ENCODE data around the gene MIDN. TPM values are rescaled to one million over a fixed set of nuclear protein-coding genes. Genes with fewer than 3 reads are reported as not detected.

Gene MIDN
- total RNA-seq, 1 donor from 2014 or later, result 103 TPM

- DNase-seq (ENCODE audit: extremely low spot score, unreplicated experiment), result no peak
- H3K27me3 Mint-ChIP-seq (ENCODE audit: unreplicated experiment), result no peaks in the 10 kb centered on the region
- TF ChIP-seq CTCF (IDR thresholded peaks at IDR 0.05), result no peak
- peaks cover 4% of the 10 kb centered on the region for H3K4me1 Mint-ChIP-seq (ENCODE audit: unreplicated experiment)
- H3K36me3 Mint-ChIP-seq (ENCODE audit: unreplicated experiment), result peaks cover 2% of the 10 kb centered on the region
- no peak overlapping the region for H3K4me3 Mint-ChIP-seq (ENCODE audit: unreplicated experiment)
- H3K27ac Mint-ChIP-seq (ENCODE audit: unreplicated experiment), result no peak overlapping the region
- H3K9me3 Mint-ChIP-seq (ENCODE audit: unreplicated experiment), result no peaks in the 10 kb centered on the region
These were observed 16.4 kb upstream of the MIDN start for GRCh38 chr19:1231729-1232637.

DNA sequence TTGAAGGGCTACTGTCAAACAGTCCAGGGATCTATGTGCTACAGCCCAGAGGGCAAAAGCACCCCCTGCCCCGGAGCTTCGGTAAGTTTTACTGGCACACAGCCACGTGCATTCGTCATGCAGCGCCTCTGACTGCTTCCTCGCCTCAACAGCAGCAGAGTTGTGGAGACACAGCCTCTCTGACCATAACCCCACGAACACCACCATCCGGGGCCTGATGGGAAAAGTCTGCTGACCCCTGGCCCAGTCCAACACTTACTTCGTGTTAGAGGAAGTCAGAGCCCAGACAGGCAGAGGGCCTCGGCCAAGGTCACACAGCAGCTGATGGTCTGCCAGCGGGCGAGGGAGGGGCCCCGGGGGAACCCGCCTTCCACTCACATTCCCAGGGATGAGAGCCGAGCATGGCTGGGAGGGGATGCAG, 15.7 kb upstream of the MIDN start:
- no peak for DNase-seq (ENCODE audit: extremely low spot score, unreplicated experiment)
- no peaks in the 10 kb centered on the region for H3K27me3 Mint-ChIP-seq (ENCODE audit: unreplicated experiment)
- peaks cover 4% of the 10 kb centered on the region for H3K4me1 Mint-ChIP-seq (ENCODE audit: unreplicated experiment)
- no peak for TF ChIP-seq CTCF (IDR thresholded peaks at IDR 0.05)
- peaks cover 2% of the 10 kb centered on the region for H3K36me3 Mint-ChIP-seq (ENCODE audit: unreplicated experiment)
- H3K4me3 Mint-ChIP-seq (ENCODE audit: unreplicated experiment), result no peak overlapping the region
- H3K9me3 Mint-ChIP-seq (ENCODE audit: unreplicated experiment), result no peaks in the 10 kb centered on the region
- no peak overlapping the region for H3K27ac Mint-ChIP-seq (ENCODE audit: unreplicated experiment)

DNA sequence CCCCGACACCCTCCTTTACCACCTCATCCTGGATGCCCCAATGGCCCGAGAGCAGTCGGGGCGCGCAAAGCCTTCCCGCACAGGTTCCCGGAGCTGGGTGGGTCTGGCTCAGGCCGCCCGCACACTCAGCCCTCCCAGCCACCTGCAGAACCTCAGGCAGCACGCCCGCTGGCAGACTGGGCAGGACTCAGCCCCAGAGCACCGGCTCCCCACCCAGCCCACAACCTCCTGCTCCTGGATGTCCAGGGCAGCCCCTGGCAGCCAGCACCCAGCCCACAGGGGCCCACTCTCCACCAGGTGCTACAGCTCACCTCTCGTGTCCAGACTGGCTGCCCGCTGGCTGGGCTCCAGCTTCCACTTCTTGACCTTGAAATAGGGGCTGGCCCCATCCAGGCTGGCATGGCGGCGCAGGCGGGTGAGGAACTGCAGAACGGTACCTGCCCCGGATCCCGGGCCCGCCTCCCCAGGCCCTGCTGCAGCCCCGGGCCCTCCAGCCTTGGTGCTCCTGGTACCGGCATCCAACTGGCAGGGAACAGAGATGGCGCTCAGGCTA, 15.2 kb upstream of the MIDN start:
- Mint-ChIP-seq H3K4me3 (ENCODE audit: unreplicated experiment) (no peak overlapping the region), H3K9me3 (ENCODE audit: unreplicated experiment) (no peaks in the 10 kb centered on the region), H3K4me1 (ENCODE audit: unreplicated experiment) (peaks cover 4% of the 10 kb centered on the region), H3K27ac (ENCODE audit: unreplicated experiment) (no peak overlapping the region), H3K36me3 (ENCODE audit: unreplicated experiment) (peaks cover under 1% of the 10 kb centered on the region), H3K27me3 (ENCODE audit: unreplicated experiment) (no peaks in the 10 kb centered on the region)
- no peak for DNase-seq (ENCODE audit: extremely low spot score, unreplicated experiment)
- TF ChIP-seq CTCF (IDR thresholded peaks at IDR 0.05), result no peak

DNA sequence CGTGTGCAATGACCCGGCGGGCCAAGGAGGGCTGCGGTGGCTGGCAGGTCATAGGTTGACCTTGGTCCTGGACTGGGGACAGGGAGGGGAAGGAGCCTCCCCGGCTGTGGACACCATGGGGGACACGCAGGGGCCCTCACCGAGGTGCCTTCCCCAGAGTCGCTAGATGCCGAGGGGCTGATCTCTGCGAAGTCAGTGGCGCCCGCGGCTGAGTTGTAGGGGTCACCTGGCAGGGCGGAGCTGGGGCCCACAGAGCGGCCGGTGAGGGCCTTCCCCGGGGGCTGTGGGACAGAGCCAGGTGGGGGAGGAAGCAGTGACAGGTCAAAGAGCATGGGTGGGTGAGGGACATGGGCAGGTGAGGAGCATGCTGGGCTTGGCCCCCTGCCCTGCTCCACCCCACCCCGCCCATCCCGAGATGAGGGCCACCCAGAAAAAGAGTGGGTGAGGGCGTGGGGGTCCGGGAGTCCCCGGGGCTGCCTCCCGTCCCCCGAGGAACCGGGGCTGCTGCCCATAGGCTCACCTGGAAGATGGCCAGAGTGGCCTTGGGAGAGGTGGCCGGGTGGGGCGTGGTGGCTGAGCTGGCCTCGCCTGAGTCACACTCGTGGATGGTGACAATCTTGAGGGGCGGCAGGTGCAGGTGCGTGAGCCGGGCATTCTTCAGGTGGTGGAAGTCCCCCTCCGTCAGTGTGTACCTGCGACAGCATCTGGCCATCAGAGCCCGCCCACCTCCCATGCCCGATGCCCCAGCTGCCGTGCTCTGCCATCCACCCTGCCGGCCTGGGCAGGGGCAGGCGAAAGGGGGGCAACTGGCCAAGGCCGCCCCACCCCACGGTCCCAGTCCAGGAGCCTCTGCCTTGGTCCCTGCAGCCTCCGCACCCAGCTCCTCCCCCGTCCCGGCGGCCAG, 14.1 kb upstream of the MIDN start:
- peaks cover 11% of the 10 kb centered on the region for H3K4me1 Mint-ChIP-seq (ENCODE audit: unreplicated experiment)
- H3K4me3 Mint-ChIP-seq (ENCODE audit: unreplicated experiment), result no peak overlapping the region
- H3K27ac Mint-ChIP-seq (ENCODE audit: unreplicated experiment), result no peak overlapping the region
- TF ChIP-seq CTCF (IDR thresholded peaks at IDR 0.05), result no peak
- no peaks in the 10 kb centered on the region for H3K36me3 Mint-ChIP-seq (ENCODE audit: unreplicated experiment)
- no peaks in the 10 kb centered on the region for H3K27me3 Mint-ChIP-seq (ENCODE audit: unreplicated experiment)
- no peaks in the 10 kb centered on the region for H3K9me3 Mint-ChIP-seq (ENCODE audit: unreplicated experiment)
- no peak for DNase-seq (ENCODE audit: extremely low spot score, unreplicated experiment)

Measured in osteocyte (in vitro differentiated cells).